ENCODE measurements around the gene PDE6G. TPM values are rescaled to one million over a fixed set of nuclear protein-coding genes. Genes with fewer than 3 reads are reported as not detected.

Gene PDE6G
- total and polyA plus RNA-seq, 2 of the 13 experiments (the other 11 are each of a cell fraction or from before 2014, with no cell fraction given) = 1.4 to 6.7 TPM

DNA sequence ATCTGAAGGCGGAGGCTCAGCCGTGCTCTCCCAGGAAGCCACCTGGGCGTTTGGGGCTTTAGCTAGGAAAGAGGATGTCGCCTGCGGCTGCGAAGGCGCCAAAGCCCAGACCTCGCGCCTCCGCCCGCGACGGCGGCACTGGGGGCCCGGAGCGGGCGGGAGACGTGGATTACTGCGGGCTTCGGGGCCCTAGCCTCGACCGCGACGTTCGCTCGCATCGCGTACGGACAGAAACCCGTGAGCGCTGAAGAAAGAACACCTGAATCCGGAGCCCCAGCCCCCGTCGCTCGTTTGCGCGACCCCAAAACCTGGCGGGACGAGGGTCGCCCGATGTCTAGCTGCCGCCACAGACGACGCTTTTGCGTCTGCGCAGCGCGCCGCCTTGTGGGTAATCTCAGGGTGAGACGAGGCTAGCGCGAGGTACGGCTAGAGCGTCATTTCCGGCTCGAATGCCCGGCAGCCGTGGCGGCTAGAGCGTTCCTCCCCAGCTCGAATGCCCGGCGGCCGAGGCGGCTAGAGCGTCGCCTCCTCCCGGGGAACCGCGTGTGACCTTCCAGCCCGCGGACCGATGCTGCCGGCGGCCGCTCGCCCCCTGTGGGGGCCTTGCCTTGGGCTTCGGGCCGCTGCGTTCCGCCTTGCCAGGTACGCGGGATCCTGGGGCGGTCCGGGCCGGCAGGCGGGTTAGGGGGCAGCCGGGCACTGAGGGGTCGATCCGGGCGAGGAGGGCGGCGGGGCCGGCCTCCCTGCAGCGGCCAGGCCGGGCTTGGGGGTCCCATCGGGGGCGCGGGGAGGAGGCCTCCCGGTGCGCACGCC, 46.8 kb upstream of the PDE6G start, which contains the start of gene MRPL12 (continued):
- peak; percentile 85; the same call in 1 of the 2 replicates for TF ChIP-seq MTF2 (CRISPR knock-in tag; IDR thresholded peaks at IDR 0.05; ENCODE audit: borderline replicate concordance)
- peak; percentile 74; the same call in 1 of the 2 replicates for TF ChIP-seq ZNF570 (CRISPR knock-in tag; IDR thresholded peaks at IDR 0.05; ENCODE audit: borderline replicate concordance)
- TF ChIP-seq, protein P1, sequence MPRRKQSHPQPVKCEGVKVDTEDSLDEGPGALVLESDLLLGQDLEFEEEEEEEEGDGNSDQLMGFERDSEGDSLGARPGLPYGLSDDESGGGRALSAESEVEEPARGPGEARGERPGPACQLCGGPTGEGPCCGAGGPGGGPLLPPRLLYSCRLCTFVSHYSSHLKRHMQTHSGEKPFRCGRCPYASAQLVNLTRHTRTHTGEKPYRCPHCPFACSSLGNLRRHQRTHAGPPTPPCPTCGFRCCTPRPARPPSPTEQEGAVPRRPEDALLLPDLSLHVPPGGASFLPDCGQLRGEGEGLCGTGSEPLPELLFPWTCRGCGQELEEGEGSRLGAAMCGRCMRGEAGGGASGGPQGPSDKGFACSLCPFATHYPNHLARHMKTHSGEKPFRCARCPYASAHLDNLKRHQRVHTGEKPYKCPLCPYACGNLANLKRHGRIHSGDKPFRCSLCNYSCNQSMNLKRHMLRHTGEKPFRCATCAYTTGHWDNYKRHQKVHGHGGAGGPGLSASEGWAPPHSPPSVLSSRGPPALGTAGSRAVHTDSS (CRISPR knock-in tag; conservative IDR thresholded peaks at IDR 0.05) = peak; percentile 85; the same call in 1 of the 2 replicates
- TF ChIP-seq HNRNPH1 (optimal IDR thresholded peaks at IDR 0.05; ENCODE audit: low read depth, low read length) = no peak
- peak; percentile 97 for TF ChIP-seq SMAD3 (CRISPR knock-in tag; IDR thresholded peaks at IDR 0.05)
- TF ChIP-seq YEATS2 (CRISPR knock-in tag; IDR thresholded peaks at IDR 0.05; ENCODE audit: borderline replicate concordance) = peak; percentile 99
- TF ChIP-seq GPBP1L1 (CRISPR knock-in tag; IDR thresholded peaks at IDR 0.05) = no peak
- TF ChIP-seq ZNF629 (CRISPR knock-in tag; conservative IDR thresholded peaks at IDR 0.05) = 0 out of 2 replicates have a peak, but pooled peaks have one; percentile 25
- TF ChIP-seq SRY (CRISPR knock-in tag; IDR thresholded peaks at IDR 0.05) = peak; percentile 87; the same call in 1 of the 2 replicates
- peak; percentile 95 for TF ChIP-seq KMT2B (CRISPR knock-in tag; IDR thresholded peaks at IDR 0.05)
- TF ChIP-seq ZNF713 (CRISPR knock-in tag; IDR thresholded peaks at IDR 0.05) = no peak
- no peak; the same call in 1 of the 2 replicates for TF ChIP-seq ZNF761 (CRISPR knock-in tag; conservative IDR thresholded peaks at IDR 0.05)
- peak; percentile 96 for TF ChIP-seq MIER3 (CRISPR knock-in tag; IDR thresholded peaks at IDR 0.05; ENCODE audit: borderline replicate concordance)
- TF ChIP-seq ZNF530 (CRISPR knock-in tag; IDR thresholded peaks at IDR 0.05; ENCODE audit: low read depth) = no peak
- peak; percentile 83 for TF ChIP-seq DNMT1 (CRISPR knock-in tag; IDR thresholded peaks at IDR 0.05)
- 0 out of 2 replicates have a peak, but pooled peaks have one; percentile 65 for TF ChIP-seq ZBTB26 (CRISPR knock-in tag; IDR thresholded peaks at IDR 0.05; ENCODE audit: borderline replicate concordance)
- TF ChIP-seq RNF219 (CRISPR knock-in tag; IDR thresholded peaks at IDR 0.05) = no peak
- TF ChIP-seq ZMYM4 (CRISPR knock-in tag; IDR thresholded peaks at IDR 0.05) = peak; percentile 81
- TF ChIP-seq ZNF577 (CRISPR knock-in tag; IDR thresholded peaks at IDR 0.05; ENCODE audit: borderline replicate concordance, low read depth) = peak; percentile 35; the same call in 1 of the 2 replicates
- TF ChIP-seq ZNF468 (CRISPR knock-in tag; IDR thresholded peaks at IDR 0.05) = peak; percentile 97
- TF ChIP-seq NFE2L2 (IDR thresholded peaks at IDR 0.05; ENCODE audit: low read length) = no peak
- peak; percentile 85; the same call in 1 of the 2 replicates for TF ChIP-seq ZFP90 (CRISPR knock-in tag; IDR thresholded peaks at IDR 0.05; ENCODE audit: borderline replicate concordance)
- TF ChIP-seq, protein P2, sequence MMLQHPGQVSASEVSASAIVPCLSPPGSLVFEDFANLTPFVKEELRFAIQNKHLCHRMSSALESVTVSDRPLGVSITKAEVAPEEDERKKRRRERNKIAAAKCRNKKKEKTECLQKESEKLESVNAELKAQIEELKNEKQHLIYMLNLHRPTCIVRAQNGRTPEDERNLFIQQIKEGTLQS (CRISPR knock-in tag; IDR thresholded peaks at IDR 0.05) = peak; percentile 69; the same call in 1 of the 2 replicates
